GM18858 (cell line): Measurements from ENCODE around the gene AKT1S1.
"Not testable (repeated sequence)": the region's sequence is repeated elsewhere in the genome, so short reads cannot be mapped to it uniquely, and the experiment has no call there.

Source experiments
- ATAC-seq: cut with Tn5 transposase; IDR thresholded peaks from one replicate; pipeline ENCODE4 v1.9.1; 2021; ENCODE audit not compliant: unreplicated experiment

AKT1S1 gene

DNA sequence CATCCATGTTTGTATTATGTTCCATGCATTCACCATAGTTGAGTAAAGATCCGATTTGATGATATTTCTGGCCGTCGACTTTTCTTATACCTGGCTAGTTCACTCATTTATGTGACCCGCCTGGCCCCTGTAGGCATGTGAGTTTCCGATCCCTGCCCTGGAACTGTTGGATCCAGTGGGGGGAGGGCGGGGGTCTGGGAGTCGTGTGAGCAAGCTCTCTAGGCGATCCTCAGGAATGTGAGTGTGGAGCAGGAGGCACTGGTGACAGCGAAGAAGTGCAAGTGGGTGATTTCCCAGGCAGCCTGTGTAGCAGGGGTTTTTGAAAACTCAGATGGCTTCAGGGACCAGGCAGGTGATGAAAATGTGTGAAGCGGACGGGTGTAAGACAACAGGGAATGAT is 36.8 kb downstream of the AKT1S1 start:
- no peak for ATAC-seq

GRCh38 chr19:49839713-49840112 is 37.4 kb downstream of the AKT1S1 start:
- no peak for ATAC-seq

- ATAC-seq = no peak
Observed at GRCh38 chr19:49838885-49839588, 38.1 kb downstream of the AKT1S1 start.

DNA sequence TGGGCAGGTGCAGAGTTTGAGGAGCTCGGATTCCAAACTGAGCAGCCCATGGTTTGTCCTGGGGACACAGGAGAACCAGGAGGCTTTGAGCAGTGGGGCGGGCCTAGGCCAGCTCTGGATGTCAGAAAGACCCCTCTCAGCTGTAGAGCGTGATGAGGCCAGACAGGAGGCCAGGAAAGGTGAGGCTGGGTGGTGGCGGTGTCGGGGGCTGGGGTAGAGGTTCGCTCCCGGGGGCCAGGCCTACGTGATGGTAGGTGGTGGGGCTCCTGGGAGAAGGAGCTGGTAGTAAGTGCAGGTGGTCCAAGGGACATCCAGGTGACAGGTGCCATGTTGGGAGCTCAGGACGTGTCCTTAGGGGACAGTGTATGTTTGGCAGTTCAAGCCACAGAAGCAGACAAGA is 39.7 kb downstream of the AKT1S1 start:
- no peak for ATAC-seq

GRCh38 chr19:49837009-49837310 is 40.2 kb downstream of the AKT1S1 start:
- no peak for ATAC-seq

- ATAC-seq = no peak
Observed at GRCh38 chr19:49836176-49837008, 40.8 kb downstream of the AKT1S1 start.

GRCh38 chr19:49835562-49835961 is 41.6 kb downstream of the AKT1S1 start:
- ATAC-seq = no peak

GRCh38 chr19:49833599-49833998 is 43.6 kb downstream of the AKT1S1 start:
- ATAC-seq = no peak

GRCh38 chr19:49832556-49832955 is 44.6 kb downstream of the AKT1S1 start:
- ATAC-seq = no peak

DNA sequence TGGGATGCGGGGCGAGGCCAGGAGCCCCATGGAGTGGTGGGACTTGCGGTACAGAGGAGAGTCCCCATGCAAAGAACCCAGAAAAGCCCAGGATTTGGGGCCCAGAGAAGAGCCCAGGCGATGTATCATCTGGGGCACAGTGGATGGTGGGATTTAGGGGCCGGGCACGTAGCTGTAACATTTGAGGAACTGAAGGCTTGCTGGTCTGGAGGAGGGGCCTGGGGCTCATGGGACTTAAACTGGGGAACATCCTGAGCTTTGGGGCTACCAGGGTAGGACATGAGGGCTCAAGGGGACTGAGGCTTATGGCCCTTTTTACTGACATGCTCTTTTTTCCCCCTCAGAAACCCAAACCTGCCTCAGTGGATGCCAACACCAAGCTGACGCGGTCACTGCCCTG is 45.6 kb downstream of the AKT1S1 start:
- ATAC-seq = no peak

- no peak for ATAC-seq
Observed at GRCh38 chr19:49830766-49831165, 46.4 kb downstream of the AKT1S1 start.

DNA sequence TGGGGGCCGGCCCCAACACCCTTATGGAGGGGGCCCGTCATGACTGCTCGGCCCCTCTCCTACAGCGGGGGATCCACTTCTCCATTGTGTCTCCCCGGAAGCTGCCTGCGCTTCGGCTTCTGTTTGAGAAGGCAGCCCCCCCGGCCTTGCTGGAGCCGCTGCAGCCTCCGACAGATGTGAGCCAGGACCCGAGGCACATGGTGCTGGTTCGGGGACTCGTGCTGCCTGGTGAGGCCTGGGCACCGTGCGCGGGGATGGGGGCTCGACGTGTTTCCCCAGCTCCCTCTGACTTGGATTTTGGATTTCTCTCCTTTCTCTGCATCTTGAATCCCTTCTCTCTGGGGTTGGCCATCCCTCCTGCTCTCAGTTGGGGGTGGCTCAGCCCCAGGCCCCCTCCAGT is 47.4 kb downstream of the AKT1S1 start:
- ATAC-seq = no peak

DNA sequence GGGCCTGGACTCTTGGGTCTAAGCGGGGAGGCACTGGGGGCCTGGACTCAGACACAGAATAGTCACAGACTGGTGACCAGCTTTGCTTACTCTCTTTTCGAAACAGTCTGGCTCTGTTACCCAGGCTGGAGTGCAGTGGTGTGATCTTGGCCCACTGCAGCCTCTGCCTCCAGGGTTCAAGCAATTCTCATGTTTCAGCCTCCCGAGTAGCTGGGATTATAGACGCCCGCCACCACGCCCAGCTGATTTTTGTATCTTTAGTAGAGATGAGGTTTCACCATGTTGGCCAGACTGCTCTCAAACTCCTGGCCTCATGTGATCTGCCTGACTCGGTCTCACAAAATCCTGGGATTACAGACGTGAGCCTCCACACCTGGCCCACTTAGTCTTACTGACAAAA is 48.0 kb downstream of the AKT1S1 start:
- ATAC-seq = no peak

GRCh38 chr19:49827034-49827433 is 50.1 kb downstream of the AKT1S1 start:
- ATAC-seq = no peak

GRCh38 chr19:49824662-49825061 is 52.5 kb downstream of the AKT1S1 start:
- ATAC-seq = no peak

DNA sequence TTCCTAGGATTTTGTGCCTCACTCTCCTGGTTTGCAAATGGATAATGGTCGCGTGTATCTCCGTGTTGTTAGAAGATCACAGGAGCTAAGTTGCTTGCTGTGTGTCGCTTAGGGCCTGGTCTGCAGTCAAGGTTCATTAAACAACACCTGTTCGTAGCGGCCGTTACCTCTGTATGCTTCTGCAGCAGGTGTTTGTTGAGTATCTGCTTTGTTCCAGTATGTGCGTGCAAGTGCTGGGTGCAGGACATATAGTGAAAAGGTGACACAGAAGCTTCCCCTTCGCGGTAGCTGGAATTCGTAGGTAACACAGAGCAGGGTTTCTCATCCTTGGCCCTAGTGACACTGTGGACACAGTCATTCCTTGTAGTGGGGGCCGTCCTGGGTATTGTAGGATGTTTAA is 53.7 kb downstream of the AKT1S1 start:
- ATAC-seq = no peak

DNA sequence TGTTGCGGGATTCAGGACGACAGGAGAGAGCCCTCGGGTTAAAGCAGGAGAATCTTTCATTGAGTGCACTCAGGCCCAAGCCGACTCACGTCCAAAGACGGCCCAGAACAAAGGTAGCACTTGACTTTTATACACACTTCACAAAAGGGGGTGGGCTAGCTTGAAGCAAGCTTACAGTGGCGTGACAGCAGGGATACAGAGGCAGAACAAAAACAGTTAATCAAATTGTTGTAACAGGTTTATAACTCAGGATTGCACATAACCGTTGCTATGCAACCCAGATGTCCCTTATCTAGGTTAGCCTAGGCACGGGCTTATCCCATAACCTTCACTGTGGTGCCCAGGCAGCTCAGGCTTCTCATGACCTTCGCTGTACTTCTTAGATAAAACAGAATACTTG is 57.0 kb downstream of the AKT1S1 start:
- no peak for ATAC-seq

- not testable (repeated sequence) for ATAC-seq
Observed at GRCh38 chr19:49819452-49820115, 57.6 kb downstream of the AKT1S1 start.
